ENCODE measurements around the gene RCE1.

Gene RCE1

DNA sequence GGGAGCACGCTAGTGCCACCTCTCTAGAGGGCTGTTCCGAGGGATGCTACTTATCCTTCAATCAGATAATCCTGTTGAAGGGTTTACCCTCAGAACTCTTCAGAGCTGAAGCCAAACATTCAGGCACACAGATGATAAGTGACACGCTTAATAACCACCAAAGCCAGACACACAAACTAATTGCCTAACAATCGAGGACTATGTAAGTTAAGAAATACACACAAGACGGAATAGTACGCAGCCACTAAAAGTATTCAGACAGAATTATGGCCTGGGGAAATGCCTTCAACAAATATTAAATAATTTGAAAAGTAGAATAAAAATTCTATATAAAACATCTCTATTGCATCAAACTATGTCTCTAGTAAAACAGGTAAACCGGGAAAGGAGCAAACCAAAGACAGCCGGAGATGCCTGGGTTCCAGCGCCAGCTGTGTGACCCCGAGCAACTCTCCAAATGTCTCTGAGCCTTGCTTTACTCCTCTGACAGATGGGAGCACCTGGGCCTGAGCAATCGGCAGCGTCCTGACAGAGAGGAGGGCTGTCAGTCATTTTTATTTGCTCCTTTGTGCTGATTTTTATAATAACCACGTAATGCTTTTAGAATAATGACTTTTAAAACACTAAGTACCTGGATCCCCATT, 25.0 kb downstream of the RCE1 start:
- DNase-seq (ENCODE audit: low read depth in 4 of 4, low spot score in 1 of 4) = no peak

DNA sequence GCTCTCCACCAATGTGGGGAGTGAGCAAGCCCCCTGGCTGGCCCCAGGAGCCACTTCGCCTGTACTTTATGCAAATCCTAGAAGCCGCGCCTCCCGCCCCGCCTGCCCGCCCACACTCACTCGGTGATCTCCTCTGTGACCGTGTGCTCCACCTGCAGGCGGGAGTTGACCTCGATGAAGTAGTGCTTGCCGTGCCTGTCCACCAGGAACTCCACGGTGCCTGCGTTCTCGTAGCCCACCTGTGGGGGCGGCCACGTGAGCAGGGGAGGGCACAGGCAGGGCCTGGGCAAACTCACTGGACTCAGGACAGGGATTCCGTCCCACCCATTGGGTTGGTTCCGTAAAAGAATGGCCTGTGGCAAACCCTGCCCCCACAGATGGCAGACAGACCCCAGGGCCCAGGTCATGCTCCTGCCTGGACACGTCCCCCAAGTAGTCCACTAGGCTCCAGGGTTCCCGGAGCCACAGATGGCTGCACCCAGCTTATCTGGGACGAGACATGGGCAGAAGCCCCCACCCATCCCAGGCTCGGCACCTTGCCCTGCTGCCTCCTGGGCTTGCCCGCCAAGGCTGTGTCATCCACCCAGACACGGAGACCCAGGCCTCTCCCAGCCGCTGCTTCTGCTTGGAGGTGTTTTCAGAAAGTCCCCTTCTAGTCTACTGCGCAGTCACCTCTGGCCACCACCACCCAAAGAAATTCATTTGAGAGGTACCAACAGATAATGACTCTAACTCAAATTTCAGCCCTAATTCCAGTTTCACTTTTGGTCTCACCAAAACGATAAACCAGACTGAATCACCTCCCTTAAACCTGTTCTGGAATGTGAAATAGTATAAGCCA, 25.7 kb downstream of the RCE1 start:
- DNase-seq (ENCODE audit: low read depth in 4 of 4, low spot score in 1 of 4) = peak; percentile 51 to 70 (median 61)

- no peak for DNase-seq (ENCODE audit: low read depth in 4 of 4, low spot score in 1 of 4)
These were observed 26.3 kb downstream of the RCE1 start for GRCh38 chr11:66869567-66869870.

GRCh38 chr11:66870131-66870530, 26.9 kb downstream of the RCE1 start:
- no peak for DNase-seq (ENCODE audit: low read depth in 4 of 4, low spot score in 1 of 4)

GRCh38 chr11:66870616-66871520, 27.6 kb downstream of the RCE1 start:
- no peak for DNase-seq (ENCODE audit: low read depth in 4 of 4, low spot score in 1 of 4)

DNA sequence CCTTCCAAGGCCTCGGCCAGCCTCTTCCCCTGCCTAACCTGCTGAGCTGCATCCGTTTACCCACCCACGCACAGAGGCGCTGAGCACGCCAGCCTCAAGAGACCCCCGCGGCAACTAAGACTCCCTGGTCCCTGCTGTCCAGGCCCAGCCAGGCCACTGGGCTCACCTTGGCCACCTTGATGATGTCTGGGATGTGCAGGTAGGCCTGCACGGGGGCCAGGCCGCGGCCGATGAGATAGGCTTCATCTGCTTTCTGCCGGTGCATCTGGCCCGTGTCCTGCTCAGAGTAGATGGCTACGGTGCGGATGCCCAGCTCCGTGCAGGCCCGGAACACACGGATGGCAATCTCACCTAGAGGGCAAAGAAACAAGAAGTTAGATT, 28.3 kb downstream of the RCE1 start:
- DNase-seq (ENCODE audit: low read depth in 4 of 4, low spot score in 1 of 4) = no peak

DNA sequence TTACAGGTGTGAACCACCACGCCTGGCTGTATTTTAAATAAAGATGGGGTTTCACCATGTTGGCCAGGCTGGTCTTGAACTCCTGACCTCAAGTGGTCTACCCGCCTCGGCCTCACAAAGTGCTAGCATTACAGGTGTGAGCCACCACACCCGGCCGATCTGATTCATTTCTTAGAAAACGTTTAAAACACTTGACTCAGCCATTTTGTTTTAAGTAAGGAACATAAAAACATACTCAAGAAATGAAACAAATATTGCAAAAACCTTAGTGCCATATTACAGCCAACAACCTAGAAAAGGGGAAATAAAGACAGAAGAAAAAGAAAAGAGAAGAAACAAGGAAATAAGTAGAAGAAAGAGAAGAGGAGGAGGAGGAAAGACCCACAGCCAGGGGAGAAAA, 31.0 kb downstream of the RCE1 start:
- DNase-seq (ENCODE audit: low read depth in 4 of 4, low spot score in 1 of 4) = no peak

DNA sequence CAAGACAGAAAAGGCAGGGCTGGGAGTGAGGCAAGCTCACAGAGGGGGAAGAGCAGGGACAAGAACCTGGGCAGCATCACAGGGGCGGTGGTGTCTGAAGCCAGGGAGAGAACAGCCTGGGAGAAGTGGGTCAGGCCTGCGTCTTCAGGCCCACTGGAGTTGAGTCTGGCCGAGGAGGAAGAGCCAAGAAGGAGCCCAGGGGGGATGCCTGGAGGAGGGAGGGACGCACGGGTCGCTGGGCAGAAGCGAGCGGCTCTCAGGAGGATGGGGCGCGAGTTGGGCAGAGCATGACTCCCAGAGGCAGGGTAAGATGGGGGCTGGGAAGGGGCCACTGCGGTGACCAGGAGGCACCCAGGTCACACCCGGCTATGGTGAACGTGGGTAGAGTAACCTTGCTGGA, 32.1 kb downstream of the RCE1 start:
- no peak for DNase-seq (ENCODE audit: low read depth in 4 of 4, low spot score in 1 of 4)

GRCh38 chr11:66877588-66878385, 34.5 kb downstream of the RCE1 start:
- DNase-seq (ENCODE audit: low read depth in 4 of 4, low spot score in 1 of 4) = no peak

- DNase-seq (ENCODE audit: low read depth in 4 of 4, low spot score in 1 of 4) = no peak
These were observed 35.2 kb downstream of the RCE1 start for GRCh38 chr11:66878474-66878873.

DNA sequence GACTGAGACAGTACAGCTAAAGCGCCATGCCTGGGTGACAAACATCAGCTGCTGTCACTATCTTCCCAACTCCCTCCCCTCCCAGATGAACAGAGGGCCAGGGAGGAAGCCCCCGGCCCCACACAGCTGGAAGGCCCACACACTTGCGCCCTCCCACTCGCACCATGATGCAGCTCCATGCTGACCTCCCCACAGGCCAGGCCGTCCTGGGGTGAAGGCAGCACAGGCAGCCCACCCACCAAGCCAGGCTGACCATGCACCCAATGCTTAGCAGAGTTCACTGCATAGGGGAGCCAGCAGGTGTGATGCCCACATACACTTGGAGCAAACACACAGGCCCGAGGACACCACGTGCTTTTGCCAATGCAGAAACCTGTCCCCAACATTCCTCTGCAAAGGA, 35.8 kb downstream of the RCE1 start:
- no peak for DNase-seq (ENCODE audit: low read depth in 4 of 4, low spot score in 1 of 4)

GRCh38 chr11:66879583-66879982, 36.3 kb downstream of the RCE1 start:
- no peak for DNase-seq (ENCODE audit: low read depth in 4 of 4, low spot score in 1 of 4)

GRCh38 chr11:66879999-66880398, 36.8 kb downstream of the RCE1 start:
- DNase-seq (ENCODE audit: low read depth in 4 of 4, low spot score in 1 of 4) = no peak

DNA sequence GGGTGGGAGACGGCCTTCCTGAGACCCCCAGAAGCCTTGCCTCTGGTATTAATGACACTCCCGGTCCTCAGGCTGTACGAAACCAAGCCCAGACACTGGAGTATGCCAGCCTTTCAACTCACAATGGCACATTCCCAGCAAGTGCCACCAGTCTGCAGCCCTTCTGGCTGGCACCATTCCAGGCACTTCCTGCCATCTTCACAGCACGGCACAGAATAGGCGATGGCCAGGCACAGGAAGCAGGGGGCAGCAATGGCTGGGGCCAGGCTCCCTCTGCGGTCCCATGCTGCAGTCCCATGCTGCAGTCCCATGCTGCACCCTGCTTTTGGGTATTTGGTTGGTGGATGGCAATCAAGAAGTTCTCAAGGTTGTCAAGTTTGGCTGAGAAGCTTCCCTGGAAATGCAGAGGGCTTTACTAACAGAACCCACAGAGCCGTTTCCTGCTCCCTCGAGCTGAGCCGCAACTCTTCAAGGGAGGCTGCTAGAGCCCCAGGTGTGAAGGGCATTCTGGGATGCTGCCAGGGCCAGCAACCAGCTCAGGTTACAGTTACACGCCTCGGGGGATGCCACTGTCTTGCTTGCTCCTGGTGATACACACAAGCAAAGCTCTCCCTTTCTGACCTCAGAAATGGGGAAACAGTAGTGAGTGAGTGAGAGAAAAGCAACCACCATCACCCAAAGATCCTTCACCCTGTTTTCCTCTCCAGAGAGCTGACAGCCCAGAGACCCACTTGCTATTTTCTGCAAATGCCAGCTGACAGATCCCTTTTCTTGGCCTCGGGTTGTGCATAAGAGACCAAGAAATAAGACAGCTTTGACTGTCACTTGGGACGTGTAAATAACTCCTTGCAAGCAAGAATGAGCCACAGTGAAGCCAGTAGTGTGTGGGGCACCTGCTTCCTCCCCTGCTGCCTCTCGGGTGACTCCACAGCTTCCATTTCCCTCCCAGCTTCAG, 37.5 kb downstream of the RCE1 start:
- DNase-seq (ENCODE audit: low read depth in 4 of 4, low spot score in 1 of 4) = no peak

- no peak for DNase-seq (ENCODE audit: low read depth in 4 of 4, low spot score in 1 of 4)
These were observed 38.2 kb downstream of the RCE1 start for GRCh38 chr11:66881451-66881835.

DNA sequence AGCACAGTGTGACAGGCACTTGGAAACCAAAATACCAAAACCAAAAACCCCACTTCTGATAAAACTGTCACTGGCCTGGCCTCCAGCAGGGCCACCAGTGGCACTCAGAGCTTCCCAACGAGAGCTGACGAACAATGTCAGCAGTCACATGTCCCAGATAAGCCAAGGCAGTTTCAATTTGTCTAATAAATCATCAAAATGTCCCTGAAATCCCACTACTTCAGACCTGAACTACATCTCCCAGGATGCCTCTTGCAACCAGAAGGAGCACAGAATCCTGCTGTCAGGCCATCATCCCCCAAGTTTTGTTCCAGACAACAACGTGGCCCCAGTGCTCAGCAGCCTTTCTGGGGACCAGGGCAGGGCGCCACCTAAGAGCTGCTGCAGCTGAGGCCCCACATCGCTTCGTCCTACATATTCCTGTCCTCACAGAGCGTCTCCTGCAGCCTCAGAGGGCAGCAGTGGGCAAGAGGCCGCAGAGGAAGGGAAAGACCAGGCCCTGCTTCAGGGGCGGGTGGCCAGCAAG, 38.7 kb downstream of the RCE1 start:
- no peak for DNase-seq (ENCODE audit: low read depth in 4 of 4, low spot score in 1 of 4)

- DNase-seq (ENCODE audit: low read depth in 4 of 4, low spot score in 1 of 4) = no peak
These were observed 39.3 kb downstream of the RCE1 start for GRCh38 chr11:66882561-66883015.

- peak; percentile 29 to 55 (median 45) for DNase-seq (ENCODE audit: low read depth in 4 of 4, low spot score in 1 of 4)
These were observed 40.0 kb downstream of the RCE1 start for GRCh38 chr11:66883016-66883965.

- DNase-seq (ENCODE audit: low read depth in 4 of 4, low spot score in 1 of 4) = no peak
These were observed 41.2 kb downstream of the RCE1 start for GRCh38 chr11:66884443-66884842.

Data from stimulated activated CD4-positive, alpha-beta T cell treated with anti-CD3 and anti-CD28 coated beads, Interleukin-1b, Interleukin-23, amount 100 ng/mL, for 24 hours (primary cell).